DMS 273 (cell line): ENCODE measurements around the gene CC2D1B.

Experiments
- DNase-seq: peaks from one replicate; lab custom pipeline; 2025; ENCODE audit not compliant: unreplicated experiment; lab: John Stamatoyannopoulos, UW

CC2D1B gene

DNA sequence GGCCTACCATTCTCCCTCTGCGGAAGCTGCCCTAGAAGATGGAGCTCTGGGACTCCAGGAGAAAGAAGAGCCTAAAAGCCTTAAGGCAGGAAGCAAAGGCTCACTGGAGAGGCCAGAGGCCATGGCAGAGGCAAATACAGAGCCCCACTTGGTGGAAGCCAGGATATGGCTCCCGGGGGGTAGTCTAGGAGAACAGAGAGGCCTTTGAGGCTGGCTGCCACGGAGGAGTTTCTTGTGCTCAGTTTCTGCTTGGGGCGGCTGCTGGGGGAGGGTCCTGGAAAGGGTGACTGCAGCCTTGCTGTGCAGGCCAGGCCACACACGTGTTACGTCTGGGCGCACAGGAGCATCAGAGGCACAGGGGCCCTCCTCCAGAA is 5.4 kb downstream of the CC2D1B start:
- DNase-seq: no peak

DNA sequence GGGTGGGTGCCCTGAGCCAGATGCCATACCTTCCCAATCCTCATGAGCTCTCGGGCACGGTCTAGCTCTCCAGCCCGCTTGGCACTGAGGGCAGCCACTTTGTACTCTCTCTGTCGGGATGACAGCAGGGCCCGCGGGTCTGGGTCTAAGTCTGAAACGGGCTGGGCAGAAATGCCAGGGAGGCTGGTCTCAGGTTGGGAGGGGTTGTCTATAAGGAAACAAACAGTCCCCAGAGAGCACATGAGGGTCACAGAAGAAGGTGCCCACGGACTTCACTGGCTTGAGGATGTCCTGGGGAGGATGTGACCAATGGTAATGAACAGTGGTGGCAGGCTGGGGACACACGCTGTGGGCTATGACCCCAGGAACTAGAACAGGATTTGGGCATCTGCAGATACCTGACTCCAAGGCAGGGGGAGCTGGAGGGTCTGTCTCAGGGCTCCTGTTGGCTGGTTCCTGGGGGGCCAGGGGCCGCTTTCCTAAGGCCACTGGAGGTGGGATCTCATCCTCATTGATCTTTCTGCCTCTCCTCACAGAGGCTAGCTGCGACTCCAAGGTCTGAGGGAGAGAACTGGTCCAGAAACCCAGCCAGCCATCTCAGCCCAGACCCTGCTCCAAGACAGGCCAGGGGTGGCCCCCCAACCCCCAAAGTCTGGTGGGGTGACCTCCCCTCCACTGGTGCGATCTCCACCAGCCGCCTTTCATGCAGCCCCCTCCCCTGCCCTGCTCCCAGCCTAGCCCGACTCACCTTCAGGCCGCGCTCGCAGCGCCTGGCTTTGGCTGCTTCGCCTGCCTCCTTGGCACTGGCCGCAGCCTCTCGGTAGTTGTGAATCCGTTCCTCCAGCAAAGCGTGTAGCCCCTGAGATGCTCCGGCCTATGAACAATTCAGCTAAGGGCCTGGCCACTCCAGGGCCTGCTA is 6.1 kb downstream of the CC2D1B start:
- no peak for DNase-seq

DNA sequence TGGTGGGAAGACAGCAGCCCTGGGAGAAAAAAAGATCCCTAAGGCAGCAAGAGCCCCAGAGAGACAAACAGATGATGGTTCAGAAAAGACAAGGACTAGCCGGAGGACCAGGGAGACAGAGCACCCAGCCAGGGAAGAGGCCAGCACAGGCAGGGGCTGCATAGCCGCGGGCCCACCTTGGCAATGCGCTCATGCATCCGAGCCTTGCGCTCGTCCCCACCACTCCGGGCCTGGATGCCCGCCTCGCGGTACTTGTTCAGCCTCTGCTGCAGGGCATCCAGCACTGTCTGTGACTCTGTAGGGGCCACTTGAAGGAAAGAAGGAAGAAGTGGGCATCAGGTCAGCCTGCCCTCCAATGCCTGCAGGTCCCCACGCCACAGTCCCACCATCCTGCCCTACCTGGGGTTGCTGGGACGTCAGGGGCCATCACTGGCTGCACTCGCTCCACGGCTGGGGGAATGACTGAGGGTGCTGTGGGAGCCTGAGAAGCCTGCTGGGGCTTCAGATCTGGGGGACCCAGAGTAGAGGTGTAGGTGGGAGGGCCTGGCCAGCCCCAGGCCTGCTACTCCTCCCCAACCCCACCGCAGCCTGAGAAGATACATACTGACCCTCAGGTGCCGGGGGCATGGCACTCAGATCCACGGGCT is 7.0 kb downstream of the CC2D1B start:
- DNase-seq: no peak

DNA sequence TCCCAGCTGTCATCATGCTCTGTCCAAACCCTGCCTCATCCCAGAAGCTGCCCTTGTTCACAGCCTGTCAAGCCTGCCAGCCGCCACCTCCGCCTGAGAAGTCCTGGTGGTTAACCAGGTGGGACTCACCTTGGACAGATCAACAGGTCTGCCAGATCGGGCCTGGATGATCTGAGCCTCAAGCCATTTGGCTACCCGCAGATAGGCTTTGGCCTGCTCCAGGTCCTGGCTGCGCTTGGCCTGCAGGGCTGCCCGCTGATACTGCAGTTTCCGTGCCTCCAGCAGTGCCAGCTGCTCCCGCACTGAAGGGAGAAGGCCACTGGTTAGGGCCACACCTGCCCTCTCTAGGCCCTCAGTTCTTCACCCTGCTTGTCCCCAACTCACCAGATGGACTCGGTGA is 8.6 kb downstream of the CC2D1B start:
- DNase-seq: no peak

DNA sequence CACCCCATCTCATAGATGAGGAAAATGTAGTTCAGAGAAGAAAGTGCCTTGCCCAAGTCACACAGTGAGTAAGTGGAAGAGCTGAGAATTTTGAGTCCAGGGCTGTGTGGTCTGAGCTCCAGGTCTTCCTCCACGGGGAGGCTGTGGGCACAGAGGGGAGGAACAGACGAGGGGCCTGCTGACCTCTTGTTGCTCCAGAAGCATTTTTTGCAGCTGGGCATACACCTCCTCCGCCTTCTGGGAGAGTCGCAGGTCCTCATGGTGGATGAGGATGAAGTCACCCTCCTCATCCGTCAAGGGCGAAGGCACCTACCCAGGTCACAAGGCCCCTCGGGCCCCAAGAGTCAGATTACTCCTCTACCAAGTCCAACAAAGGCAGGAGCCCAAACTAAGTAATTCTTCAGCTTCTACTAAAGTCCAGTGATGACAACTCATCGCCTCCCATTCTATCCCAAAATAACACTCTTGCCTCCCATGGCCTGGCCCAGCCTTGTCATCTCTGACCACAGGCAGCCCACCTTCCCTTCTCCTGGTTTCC is 9.1 kb downstream of the CC2D1B start:
- no peak for DNase-seq

DNA sequence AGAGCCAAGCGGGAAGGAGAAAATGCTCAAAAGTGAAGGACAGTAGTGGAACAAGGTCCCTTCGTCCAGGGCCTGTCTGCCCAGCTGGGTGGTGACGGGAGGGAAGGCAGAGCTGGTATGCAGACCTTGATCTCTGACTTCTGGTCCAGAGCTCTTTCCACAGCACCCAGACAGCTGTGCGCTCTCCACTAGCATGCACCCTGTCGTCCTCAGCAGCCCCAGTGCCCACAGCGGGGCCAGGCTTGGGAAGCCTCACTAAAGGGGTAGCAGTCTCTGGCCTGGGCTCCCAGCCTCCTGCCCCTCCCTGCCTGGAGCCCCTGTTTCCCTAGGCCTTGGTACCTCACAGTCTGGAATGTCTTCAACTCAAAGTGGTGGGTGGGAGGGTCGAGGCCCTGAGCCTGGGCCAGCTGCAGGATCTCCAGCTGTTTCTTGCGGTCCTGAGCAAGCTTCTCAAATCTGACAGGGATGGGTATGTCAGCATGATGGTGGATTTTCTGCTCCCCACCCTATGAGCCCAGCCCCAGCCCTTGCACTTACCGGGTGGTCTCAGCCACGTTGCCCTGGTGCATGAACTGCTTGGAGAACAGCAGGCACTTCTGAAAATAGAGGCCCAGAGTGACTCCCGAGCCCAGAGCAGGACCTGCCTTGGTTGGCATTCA is 10.0 kb downstream of the CC2D1B start:
- no peak for DNase-seq

DNA sequence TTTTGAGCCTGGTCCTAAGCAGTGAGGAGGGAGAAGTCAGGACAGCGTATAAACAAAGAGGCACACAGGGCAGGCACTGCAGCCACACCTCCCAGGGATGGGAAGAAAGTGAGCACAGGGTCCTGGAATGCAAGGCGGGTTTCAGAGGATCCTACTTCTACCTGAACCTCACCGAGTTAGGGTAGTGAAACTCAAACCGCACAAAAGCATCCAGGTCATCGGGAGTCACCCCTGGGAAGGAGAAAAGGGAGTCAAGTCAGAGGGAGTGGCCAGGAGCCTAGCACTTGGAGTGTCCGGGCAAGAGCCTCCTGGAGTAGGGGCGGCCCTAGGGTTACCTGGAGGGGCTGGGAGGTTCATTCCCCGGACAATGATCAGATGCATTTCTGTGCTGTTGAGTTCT is 10.6 kb downstream of the CC2D1B start:
- no peak for DNase-seq

DNA sequence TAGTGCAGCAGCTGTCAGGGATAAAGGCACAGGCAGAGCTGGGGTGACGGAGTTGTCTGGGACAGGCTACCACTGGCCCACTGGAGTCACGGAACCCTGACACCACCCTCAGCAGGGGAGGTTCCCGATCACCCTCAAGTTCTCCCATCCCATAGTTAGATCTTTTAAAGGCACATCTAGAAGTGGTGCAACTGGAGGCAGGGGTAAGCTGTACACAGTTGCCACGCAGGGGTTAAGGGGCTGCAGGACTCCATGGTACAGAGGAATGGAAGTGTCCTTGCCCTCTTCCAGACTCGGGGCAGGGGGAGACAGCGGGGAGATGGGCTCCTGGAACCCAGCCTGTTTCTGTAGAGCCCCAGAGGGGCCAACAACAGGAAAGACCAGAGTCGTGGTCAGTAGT is 13.3 kb downstream of the CC2D1B start:
- DNase-seq: no peak

DNA sequence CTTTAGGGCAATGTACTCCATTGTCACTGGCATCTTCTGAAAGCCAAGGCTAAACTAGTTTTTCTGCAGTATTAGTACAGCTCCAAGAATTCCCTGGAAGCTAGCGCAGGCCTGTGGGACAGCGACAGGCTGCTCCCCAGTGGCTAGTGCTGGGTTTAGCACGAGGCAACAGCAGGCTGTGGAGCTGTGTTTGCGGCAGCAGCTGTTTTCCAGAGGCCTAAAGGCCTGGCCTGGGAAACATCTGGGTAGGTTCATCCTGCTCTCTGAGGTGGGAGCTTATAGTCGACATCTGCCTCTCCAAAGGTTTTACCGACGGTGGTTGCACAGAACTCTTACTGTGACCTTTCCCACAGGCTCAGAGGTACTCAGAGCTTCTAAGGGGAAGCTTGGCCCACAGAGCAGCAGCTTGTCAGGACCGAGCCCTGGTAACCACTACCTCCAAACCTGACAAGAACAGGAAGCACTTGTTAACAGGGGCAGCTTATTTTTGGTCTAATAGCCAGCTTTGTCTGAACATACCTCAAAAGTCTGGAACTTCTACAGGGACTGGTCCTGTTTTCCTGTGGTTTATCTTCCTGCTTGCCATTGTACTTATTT is 17.2 kb downstream of the CC2D1B start:
- DNase-seq: peak; percentile 72

DNA sequence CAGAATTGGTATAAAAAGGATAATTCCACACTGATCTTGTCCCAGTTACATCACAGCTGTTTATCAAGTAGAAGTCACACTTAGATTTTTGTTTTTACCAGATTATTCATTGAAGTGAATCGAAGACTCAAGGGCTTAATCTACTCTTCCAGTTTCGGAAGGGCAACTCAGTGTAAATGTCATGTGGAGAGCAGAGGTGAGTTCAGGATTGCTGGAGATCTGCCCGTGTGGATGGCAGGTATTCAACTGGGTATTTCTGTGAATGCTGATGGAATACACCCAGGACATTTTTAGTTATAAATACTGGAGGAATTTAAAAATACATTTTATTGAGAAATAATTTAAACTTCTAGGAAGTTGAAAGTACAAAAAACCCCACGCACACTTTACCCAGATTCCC is 19.4 kb downstream of the CC2D1B start:
- DNase-seq: no peak

DNA sequence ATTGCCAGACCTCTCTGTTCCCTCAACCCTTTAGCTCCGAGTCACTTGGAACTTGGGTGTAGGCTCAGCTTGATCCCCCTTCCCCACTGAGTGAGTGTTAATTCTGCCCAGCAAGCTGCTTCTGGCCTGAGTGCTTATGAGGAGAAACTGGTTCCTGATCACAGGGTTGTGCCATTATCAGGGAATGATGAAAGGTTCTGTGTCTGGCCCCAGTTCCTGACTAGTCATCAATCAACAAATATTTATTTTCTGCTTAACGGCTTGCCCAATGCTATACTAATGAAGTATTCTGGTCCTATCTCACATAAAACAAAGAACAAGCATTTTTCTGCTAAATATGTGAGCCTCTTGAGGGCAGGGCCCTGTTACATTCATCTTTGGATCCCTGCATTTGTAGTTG is 20.8 kb downstream of the CC2D1B start:
- no peak for DNase-seq

DNA sequence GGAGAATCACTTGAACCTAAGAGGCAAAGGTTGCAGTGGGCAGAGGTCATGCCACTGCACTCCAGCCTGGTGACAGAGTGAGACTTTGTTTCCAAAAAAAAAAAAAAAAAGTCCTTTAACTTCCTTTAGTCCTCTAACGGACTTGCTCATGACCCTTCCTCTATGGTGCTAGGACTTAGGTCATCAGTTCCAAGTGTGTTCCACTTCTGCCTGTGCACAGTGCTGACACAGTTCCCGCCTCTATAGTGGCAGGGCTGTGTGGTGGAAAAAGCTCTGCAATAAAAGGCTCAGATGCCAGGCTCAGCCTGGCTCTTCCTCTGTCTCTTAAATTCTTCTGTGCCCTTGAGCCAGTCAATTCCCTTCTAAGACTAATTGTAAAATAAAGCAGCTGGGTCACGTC is 22.0 kb downstream of the CC2D1B start:
- no peak for DNase-seq

DNA sequence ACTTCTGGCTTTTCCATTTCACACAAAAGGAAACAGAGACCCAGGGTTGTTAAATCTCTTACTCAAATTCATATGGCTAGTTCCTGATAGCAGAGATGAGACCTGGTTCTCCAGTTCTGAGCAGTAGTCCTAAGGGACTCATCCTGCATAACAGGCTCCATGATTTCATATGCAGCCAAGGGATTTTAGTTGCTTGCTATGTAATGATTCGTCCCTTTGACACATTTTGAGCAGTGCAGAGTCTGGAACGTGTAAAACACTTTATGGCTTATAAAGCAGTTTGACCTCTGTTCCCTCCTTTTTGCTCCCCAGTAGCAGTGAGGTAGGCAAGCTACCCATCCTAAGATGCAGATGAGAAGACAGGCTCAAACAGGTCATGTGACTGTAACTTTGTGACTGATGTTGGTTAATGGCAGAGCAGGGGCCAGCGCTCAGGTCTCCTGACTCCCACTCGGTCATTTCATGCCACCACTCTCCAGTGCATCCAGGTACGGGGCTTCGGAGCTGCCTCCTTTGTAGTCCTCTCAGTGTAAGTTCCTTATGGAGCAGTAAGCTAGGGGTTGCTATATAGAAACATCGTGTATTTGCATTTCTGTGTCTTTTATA is 24.2 kb downstream of the CC2D1B start:
- DNase-seq: no peak

DNA sequence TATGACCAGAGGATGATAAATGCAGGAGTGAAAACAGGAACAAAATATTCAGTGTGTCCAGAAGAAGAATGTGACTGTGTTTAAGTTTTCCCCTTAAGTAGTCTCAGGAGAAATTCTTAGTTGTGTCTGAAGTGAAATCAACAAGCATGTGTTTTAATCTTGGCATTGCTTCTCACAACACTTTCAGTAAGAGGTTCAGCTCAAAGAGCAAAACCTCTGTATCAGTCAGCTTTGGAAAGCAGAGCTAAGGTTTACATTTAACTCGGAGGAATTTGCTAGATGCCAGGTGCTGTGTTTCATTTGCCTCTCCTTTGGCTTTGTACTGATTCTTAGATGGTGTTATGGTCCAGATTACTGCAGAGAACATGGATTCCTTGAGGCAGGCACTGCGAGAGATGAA is 28.6 kb downstream of the CC2D1B start:
- no peak for DNase-seq

DNA sequence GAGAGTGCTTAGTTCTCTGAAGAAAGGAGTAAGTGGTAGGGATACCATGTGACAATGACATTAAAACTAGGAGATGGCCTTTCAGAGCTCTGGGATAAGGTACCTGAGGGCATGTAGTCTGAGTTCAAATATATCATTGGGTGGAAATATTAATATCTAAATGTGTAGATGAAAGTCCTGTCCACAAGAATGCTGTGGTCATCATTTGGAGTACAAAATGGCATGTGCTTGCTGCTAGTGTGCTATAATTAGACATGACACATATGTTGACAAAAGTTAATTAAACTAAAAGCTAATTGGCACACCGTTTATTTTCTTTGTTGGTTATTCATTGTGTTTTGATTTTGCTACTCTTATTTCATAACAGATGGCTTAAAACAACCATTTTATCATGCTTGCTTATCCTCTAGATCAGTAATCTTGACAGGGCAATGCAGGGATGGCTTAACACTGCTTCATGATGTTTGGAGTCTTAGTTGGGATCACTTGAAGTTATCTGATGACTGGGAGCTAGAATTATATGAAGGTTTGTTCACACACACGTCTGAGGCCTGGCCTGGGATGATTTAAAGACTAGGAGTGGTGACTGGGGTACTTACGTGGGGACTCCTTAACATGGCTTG is 31.0 kb downstream of the CC2D1B start:
- DNase-seq: no peak

DNA sequence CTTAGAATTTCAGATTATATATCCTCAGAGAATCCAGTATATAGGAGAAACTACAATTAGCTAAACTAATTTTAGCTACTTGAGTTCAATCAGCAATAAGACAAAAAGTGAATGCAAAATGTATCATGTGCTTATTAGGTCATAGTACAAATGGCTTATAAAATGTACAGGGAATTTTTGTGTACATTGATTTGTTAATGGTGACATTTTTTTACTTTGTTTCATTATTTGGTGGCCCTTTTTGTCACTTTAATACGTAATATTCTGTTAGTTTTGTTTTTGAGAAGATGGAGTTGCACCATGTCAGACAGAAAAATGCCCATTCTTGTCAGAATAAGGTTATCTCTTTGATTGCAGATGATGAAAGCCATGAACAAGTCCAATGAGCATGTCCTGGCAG is 33.6 kb downstream of the CC2D1B start:
- DNase-seq: no peak

DNA sequence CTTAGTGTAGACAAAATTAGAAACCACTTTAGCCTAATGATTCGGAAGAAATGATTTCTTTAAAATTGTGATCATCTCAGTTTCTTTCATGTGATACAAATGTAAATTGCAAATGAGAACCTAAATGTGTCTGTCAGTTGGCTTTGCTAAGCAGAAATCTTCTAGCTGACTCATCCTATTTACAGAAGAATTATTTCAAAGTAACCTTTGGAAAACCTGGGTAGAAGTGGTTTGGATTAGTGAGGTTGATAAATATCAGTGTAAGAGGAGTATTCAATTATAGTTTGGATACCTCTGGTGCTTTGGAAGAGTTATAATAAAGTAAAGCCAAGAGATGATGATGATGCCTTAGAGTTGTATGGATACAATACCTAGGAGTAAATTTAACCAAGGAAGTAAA is 37.4 kb downstream of the CC2D1B start:
- DNase-seq: no peak

DNA sequence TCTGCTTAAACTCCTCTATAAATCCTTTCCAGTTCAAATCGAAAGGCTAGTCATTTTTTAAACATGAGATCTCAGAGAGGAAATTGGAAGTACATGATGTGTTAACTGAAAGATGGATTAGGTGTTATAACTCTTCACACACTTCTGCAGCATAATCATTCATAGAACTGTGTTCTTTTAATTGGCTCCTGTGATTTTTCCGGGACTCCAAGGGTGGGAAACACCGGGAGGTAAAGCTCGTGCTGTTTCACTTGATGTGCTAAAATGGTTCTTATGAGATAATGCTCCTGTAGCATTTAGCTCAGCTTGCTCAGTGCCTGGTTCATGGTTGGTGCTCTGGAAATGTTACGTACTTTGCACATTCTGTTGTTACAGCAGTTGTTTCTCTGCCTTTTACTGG is 40.2 kb downstream of the CC2D1B start:
- no peak for DNase-seq

DNA sequence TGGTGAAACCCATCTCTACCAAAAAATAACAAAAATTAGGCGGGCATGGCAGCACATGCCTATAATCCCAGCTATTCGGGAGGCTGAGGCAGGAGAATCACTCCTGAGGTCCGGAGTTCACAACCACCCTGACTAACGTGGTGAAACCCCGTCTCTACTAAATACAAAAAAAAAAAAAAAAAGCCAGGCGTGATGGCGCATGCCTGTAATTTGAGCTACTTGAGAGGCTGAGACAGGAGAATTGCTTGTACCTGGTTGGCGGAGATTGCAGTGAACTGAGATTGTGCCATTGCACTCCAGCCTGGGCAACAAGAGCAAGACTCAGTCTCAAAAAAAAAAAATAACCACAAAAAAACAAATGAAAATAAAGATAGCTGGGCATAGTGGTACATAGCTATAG is 42.3 kb downstream of the CC2D1B start:
- DNase-seq: no peak

DNA sequence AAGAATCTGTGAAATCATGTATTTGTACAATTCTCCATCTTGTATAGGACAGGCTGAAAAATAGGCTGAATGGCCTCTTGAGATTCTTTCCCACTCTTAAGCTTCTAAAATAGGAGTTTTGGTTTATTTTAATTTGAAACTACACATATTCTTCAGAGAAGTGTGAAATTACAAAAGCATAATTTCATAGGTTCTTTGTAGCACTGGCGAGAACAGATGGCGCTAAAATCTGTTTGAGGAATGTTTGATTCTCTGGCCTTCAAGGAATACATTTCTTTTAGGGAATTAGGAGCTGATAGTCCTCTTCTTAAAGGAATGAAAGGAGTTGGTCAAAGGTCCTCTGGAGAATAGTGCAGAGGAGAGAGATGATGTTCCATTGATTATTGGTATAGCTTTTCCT is 44.9 kb downstream of the CC2D1B start:
- no peak for DNase-seq
